Fibroblast of the aortic adventitia (primary cell): ENCODE data around the gene CELF5. TPM values are rescaled to one million over a fixed set of nuclear protein-coding genes. Genes with fewer than 3 reads are reported as not detected.
"Not testable (repeated sequence)": the region's sequence is repeated elsewhere in the genome, so short reads cannot be mapped to it uniquely, and the experiment has no call there.

ENCODE experiments used
- DNase-seq: peaks from one replicate; pipeline ENCODE4 v3.0.0-alpha.2; 2010; ENCODE audit warnings: low read depth
- H3K4me3 ChIP-seq: 2 replicates; pipeline ENCODE4 v1.5.1; 2011; ENCODE audit warnings: low read depth, mild to moderate bottlenecking, control low read depth, low read length, moderate library complexity
- total RNA-seq: library from RNA; depleted of rRNA; stranded (reverse); fragments of >200 nt; gene quantifications from 2 replicates; pipeline ENCODE4 v1.2.3, GENCODE V29; 2012; ENCODE audit warnings: low replicate concordance
- TF ChIP-seq, protein P1 (sequence below): IDR thresholded peaks from 2 replicates; pipeline ENCODE4 v1.5.1; 2011; ENCODE audit warnings: mild to moderate bottlenecking, low read length, control low read depth, inconsistent platforms; ENCODE audit not compliant: insufficient read depth

Gene CELF5
- total RNA-seq, 1 donor: not detected

DNA sequence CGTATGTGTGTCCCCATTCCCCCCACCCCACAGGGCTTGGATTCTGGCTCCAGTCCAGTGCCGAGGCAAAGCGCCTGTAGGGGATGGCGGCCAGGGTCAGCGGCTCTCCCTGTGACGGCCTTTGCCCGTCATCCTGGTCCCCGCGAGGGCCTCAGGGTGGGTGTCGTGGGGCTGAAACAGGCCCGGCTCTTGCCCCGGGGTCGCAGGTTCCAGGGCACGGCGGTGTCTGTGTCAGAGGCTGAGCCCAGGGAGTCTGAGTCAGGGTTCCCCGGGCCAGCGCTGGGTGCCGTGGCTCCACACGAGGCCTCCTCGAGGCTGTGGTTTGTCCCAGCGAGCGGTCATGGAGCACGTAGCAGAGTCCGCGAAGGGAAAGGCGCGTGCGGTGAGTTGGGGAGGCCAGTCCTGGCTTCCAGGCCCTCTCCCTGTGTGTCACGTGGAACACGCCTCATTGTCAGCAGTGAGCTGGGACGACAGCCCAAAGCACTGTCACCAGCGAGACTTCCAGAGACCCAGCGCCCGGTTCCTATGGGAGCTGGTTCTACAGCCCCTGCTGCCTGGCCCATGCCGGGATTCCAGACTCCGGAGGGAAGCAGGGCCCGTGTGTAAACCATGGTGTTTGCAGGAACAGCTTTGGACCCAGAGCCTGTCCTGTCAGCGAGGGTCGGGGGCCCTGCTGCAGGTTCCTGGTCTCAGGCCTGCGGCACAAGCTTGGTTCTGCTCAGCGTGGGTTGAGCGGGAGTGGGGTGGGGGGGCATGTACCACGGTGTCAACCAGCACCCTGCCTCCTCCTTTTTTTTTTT lies 25.4 kb upstream of the CELF5 start:
- no peak overlapping the region for H3K4me3 ChIP-seq
- TF ChIP-seq, protein P1, sequence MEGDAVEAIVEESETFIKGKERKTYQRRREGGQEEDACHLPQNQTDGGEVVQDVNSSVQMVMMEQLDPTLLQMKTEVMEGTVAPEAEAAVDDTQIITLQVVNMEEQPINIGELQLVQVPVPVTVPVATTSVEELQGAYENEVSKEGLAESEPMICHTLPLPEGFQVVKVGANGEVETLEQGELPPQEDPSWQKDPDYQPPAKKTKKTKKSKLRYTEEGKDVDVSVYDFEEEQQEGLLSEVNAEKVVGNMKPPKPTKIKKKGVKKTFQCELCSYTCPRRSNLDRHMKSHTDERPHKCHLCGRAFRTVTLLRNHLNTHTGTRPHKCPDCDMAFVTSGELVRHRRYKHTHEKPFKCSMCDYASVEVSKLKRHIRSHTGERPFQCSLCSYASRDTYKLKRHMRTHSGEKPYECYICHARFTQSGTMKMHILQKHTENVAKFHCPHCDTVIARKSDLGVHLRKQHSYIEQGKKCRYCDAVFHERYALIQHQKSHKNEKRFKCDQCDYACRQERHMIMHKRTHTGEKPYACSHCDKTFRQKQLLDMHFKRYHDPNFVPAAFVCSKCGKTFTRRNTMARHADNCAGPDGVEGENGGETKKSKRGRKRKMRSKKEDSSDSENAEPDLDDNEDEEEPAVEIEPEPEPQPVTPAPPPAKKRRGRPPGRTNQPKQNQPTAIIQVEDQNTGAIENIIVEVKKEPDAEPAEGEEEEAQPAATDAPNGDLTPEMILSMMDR: no peak

DNA sequence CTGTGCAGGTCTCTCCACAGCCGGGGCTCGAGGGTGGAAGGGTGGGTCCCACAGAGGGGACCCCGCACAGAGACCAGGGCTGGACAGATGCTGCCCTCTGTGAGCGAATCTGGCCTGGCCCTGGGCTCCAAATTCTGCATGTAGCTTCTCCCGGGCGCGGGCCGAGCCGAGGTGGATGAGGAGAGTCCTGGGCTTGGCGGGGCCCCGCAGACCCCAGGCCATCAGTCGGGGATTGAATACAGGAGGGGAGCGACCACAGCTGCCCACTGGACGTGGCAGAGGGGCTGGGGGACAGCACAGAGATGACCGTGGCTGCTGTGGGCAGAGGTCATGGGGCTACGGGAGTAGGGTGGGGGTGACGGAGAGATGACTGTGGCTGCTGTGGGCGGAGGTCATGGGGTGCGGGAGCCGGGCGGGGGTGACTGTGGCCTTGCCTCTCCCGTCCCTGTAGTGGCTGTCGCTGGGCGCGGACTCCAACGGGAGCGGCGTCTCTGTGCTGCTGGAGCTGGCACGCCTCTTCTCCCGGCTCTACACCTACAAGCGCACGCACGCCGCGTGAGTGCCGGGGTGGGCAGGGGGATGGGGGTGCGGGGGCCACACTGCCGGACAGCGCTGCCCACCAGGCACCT lies 23.3 kb upstream of the CELF5 start:
- no peak overlapping the region for H3K4me3 ChIP-seq
- TF ChIP-seq, protein P1: no peak
- no peak for DNase-seq

More for the DNA sequence above, 25.4 kb upstream of the CELF5 start:
- DNase-seq: no peak

DNA sequence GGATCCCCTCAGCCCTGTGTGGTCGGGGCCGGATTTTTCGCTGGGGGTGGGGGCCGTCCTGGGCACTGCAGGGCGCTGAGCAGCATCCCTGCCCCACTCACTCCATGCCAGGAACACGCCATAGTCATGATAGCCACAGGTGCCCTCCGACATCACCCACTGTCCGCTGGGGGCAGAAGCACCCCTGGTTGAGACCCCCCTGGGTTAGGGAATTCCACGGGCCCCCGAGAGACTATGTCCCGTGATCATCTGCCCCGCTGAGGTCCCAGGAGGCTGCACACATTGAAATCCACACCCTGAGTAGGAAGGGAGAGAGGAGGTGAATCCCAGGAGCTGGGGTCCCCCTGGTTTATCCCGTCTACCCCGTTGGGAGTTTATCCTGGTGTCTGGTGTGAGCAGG lies 22.6 kb upstream of the CELF5 start:
- DNase-seq: no peak
- H3K4me3 ChIP-seq: no peak overlapping the region
- TF ChIP-seq, protein P1: no peak

DNA sequence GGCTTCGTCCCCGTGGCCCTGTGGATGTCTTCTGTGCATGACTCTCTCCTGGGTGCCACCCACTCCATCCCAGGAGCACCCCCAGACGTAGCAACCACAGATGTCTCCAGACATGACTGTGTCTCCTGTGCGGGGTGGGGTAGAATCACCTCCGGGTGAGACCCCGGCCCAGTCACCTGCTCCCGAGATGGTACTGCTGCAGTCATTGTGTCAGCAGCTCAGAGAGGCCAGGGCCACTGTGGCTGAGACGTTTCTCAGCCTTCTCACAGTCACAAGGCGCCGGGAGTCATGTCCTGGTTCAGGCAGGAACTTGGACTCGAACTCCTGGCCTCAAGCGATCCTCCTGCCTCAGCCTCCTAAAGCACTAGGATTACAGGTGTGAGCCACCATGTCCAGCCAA lies 22.1 kb upstream of the CELF5 start:
- no peak overlapping the region for H3K4me3 ChIP-seq
- TF ChIP-seq, protein P1: no peak
- no peak for DNase-seq

DNA sequence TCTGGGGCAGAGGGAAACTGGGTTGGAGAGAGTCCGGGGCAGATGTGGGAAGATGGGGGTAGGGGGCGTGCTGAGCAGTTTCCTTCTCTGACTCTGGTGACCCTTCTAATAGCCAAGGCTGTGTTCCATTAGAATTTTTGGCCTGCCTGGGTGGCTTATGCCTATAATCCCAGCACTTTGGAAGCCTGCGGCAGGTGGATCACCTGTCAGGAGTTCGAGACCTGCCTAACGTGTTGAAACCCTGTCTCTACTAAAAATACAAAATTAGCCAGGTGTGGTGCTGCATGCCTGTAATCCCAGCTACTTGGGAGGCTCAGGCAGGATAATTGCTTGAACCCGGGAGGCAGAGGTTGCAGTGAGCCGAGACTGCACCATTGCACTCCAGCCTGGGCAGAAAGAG lies 21.6 kb upstream of the CELF5 start:
- H3K4me3 ChIP-seq, DNase-seq: not testable (repeated sequence)

DNA sequence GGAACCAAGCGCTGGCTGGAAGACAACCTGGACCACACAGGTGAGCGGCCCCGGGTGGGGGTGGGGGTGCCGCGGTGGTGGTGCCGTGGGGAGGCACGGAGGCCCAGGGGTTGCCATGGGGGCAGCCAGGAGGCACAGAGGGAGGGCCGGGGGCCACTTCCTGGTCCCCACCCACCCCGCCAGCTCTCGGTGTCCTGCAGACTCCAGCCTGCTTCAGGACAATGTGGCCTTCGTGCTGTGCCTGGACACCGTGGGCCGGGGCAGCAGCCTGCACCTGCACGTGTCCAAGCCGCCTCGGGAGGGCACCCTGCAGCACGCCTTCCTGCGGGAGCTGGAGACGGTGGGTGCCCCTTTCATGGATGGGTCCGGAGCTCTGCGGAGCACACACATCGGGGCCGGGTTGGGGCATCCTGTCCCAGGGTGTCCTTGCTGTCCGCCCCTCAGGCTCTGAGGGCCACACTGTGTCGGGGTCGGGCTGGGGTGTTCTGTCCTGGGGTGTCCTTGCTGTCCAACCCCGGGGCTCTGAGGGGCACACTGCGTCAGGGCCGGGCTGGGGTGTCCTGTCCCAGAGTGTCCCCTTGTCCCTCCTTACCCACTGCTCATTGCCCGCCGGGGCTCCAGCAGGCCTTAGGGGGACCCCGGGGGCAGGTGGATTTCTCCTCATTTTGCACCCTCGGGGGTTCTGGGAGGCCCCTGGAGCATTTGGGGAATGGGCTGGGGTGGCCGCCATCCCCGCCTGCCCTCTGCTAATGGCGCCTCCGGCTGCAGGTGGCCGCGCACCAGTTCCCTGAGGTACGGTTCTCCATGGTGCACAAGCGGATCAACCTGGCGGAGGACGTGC lies 20.4 kb upstream of the CELF5 start:
- TF ChIP-seq, protein P1: no peak
- H3K4me3 ChIP-seq: no peak overlapping the region
- no peak for DNase-seq
